BJ (cell line): Measurements from ENCODE around the gene MCC. TPM values are rescaled to one million over a fixed set of nuclear protein-coding genes. Genes with fewer than 3 reads are reported as not detected.

Experiments
- CTCF ChIA-PET: fragments of 350-600 bp; formaldehyde crosslinking; extraction: SDS; loops from one replicate; lab custom pipeline; 2021; ENCODE audit warnings: antibody characterized with exemption, inconsistent platforms; lab: Yijun Ruan, JAX
- POLR2A ChIA-PET: fragments of 300-600 bp; sonication (Branson Sonifier 250); formaldehyde crosslinking; extraction: SDS; loops from one replicate; lab custom pipeline; 2021; ENCODE audit warnings: antibody characterized with exemption; lab: Charles Lee
- DNase-seq: peaks from one replicate; pipeline ENCODE4 v3.0.0-alpha.2; 2011; ENCODE audit warnings: low read depth
- H3K27me3 ChIP-seq: 2 replicates; pipeline ENCODE4 v1.6.0; 2011; ENCODE audit warnings: low read length; ENCODE audit not compliant: control insufficient read depth, insufficient read depth
- H3K36me3 ChIP-seq: 2 replicates; pipeline ENCODE4 v1.5.1; 2011; ENCODE audit warnings: low read length; ENCODE audit not compliant: control insufficient read depth, insufficient read depth
- H3K4me3 ChIP-seq: 2 replicates; pipeline ENCODE4 v1.5.1; 2011; ENCODE audit warnings: low read depth, mild to moderate bottlenecking, control low read depth, low read length
- CTCF ChIP-seq: IDR thresholded peaks from 2 replicates; pipeline ENCODE4 v1.5.1; 2011; ENCODE audit warnings: low read depth, mild to moderate bottlenecking, control low read depth, inconsistent platforms, low read length, moderate library complexity; ENCODE audit not compliant: insufficient read depth
- polyA plus RNA-seq: library from polyadenylated mRNA; depleted of rRNA; stranded (reverse); fragments of >200 nt; gene quantifications from 2 replicates; pipeline ENCODE4 v1.2.3, GENCODE V29; 2011

MCC gene
- polyA plus RNA-seq, 1 experiment: 2.3 TPM

- DNase-seq: no peak
- Histone ChIP-seq H3K27me3 (no peaks in the 10 kb centered on the region), H3K36me3 (no peaks in the 10 kb centered on the region), H3K4me3 (no peak overlapping the region)
- TF ChIP-seq CTCF: no peak
- POLR2A ChIA-PET: no interaction called here
- CTCF ChIA-PET: no interaction called here
Observed at GRCh38 chr5:113187906-113188305, 300.3 kb downstream of the MCC start.

- TF ChIP-seq CTCF: no peak
- DNase-seq: no peak
- no peaks in the 10 kb centered on the region for H3K36me3 ChIP-seq
- no peaks in the 10 kb centered on the region for H3K27me3 ChIP-seq
- H3K4me3 ChIP-seq: no peak overlapping the region
- CTCF ChIA-PET: interaction anchor here (1.2 kb wide), 1 partner anchor 7 kb away, joined by 3 read pairs; no protein-coding TSS in a partner anchor
- POLR2A ChIA-PET: no interaction called here
Observed at GRCh38 chr5:113186061-113186460, 302.2 kb downstream of the MCC start.

GRCh38 chr5:113183694-113184093 is 304.6 kb downstream of the MCC start:
- Histone ChIP-seq H3K4me3 (no peak overlapping the region), H3K36me3 (no peaks in the 10 kb centered on the region), H3K27me3 (no peaks in the 10 kb centered on the region)
- no peak for TF ChIP-seq CTCF
- CTCF ChIA-PET: interaction anchor here (1.0 kb wide), 1 partner anchor 428 kb away, joined by 3 read pairs; no protein-coding TSS in a partner anchor
- POLR2A ChIA-PET: no interaction called here
- DNase-seq: no peak

GRCh38 chr5:113182658-113183344 is 305.5 kb downstream of the MCC start:
- DNase-seq: no peak
- Histone ChIP-seq H3K4me3 (no peak overlapping the region), H3K27me3 (no peaks in the 10 kb centered on the region), H3K36me3 (no peaks in the 10 kb centered on the region)
- POLR2A ChIA-PET: no interaction called here
- CTCF ChIA-PET: interaction anchor here (1.0 to 1.1 kb wide), 2 partner anchors 8 to 429 kb away, joined by 3 read pairs; no protein-coding TSS in a partner anchor
- TF ChIP-seq CTCF: no peak

- CTCF ChIA-PET: interaction anchor here (0.8 to 1.1 kb wide), 3 partner anchors 8 to 113 kb away, joined by 3 to 5 read pairs (median 3); no protein-coding TSS in a partner anchor
- DNase-seq: no peak
- no peak for TF ChIP-seq CTCF
- POLR2A ChIA-PET: no interaction called here
- Histone ChIP-seq H3K27me3 (no peaks in the 10 kb centered on the region), H3K36me3 (no peaks in the 10 kb centered on the region), H3K4me3 (no peak overlapping the region)
Observed at GRCh38 chr5:113181853-113182490, 306.3 kb downstream of the MCC start.
